Trophoblast cell (in vitro differentiated cells and primary cell): ENCODE measurements around the gene DENND4C. TPM values are rescaled to one million over a fixed set of nuclear protein-coding genes. Genes with fewer than 3 reads are reported as not detected.
A peak's percentile ranks its signal among the peaks of the same experiment; 100 is the strongest.

Source experiments
- DNase-seq, 2 donors: peaks; one replicate each; pipeline ENCODE4 v3.0.0-alpha.2; 2016
- H2AFZ ChIP-seq: 2 replicates; pipeline ENCODE4 v1.6.1; 2013; ENCODE audit warnings: low read length, moderate library complexity, mild to moderate bottlenecking; ENCODE audit not compliant: insufficient read depth, poor library complexity
- H2AK5ac ChIP-seq: 2 replicates; pipeline ENCODE4 v1.6.1; 2013; ENCODE audit warnings: mild to moderate bottlenecking, low read length
- H2BK120ac ChIP-seq: 2 replicates; pipeline ENCODE4 v1.6.1; 2013; ENCODE audit warnings: low read length, mild to moderate bottlenecking, moderate library complexity; ENCODE audit not compliant: insufficient read depth, poor library complexity
- H2BK12ac ChIP-seq: 2 replicates; pipeline ENCODE4 v1.6.1; 2013; ENCODE audit warnings: mild to moderate bottlenecking, low read length, moderate library complexity
- H2BK5ac ChIP-seq: 2 replicates; pipeline ENCODE4 v1.6.1; 2013; ENCODE audit warnings: low read length, low read depth, moderate library complexity, mild to moderate bottlenecking; ENCODE audit not compliant: poor library complexity
- H3K14ac ChIP-seq: 2 replicates; pipeline ENCODE4 v1.6.1; 2013; ENCODE audit warnings: mild to moderate bottlenecking, low read length
- H3K18ac ChIP-seq: 2 replicates; pipeline ENCODE4 v1.6.1; 2013; ENCODE audit warnings: mild to moderate bottlenecking, low read length
- H3K23ac ChIP-seq: 2 replicates; pipeline ENCODE4 v1.6.1; 2013; ENCODE audit warnings: low read length
- H3K27ac ChIP-seq: 2 replicates; pipeline ENCODE4 v1.5.1; 2013; ENCODE audit warnings: low read depth, mild to moderate bottlenecking, inconsistent platforms, low read length, moderate library complexity
- H3K27me3 ChIP-seq: 2 replicates; pipeline ENCODE4 v1.6.1; 2013; ENCODE audit warnings: inconsistent platforms, mild to moderate bottlenecking, low read length, moderate library complexity; ENCODE audit not compliant: insufficient read depth
- H3K36me3 ChIP-seq, 2 experiments: 1 replicate in 1 of 2; 2 replicates in 1 of 2; pipeline ENCODE4 v1.6.1; 2013; ENCODE audit warnings: low read length in 2 of 2, mild to moderate bottlenecking in 2 of 2, moderate library complexity in 1 of 2; ENCODE audit not compliant: insufficient read depth in 2 of 2, control insufficient read depth in 1 of 2
- H3K4ac ChIP-seq: 2 replicates; pipeline ENCODE4 v1.6.1; 2013; ENCODE audit warnings: low read depth, mild to moderate bottlenecking, low read length, moderate library complexity
- H3K4me1 ChIP-seq, 2 experiments: 1 replicate in 1 of 2; 2 replicates in 1 of 2; pipeline ENCODE4 v1.6.1; 2013; ENCODE audit warnings: low read length in 2 of 2, mild to moderate bottlenecking in 2 of 2, moderate library complexity in 1 of 2; ENCODE audit not compliant: insufficient read depth in 2 of 2, control insufficient read depth in 1 of 2
- H3K4me2 ChIP-seq: 2 replicates; pipeline ENCODE4 v1.6.1; 2013; ENCODE audit warnings: inconsistent platforms, mild to moderate bottlenecking, low read length, moderate library complexity
- H3K4me3 ChIP-seq: 2 replicates; pipeline ENCODE4 v1.5.1; 2013; ENCODE audit warnings: mild to moderate bottlenecking, low read depth, low read length, inconsistent platforms
- H3K79me1 ChIP-seq: one replicate; pipeline ENCODE4 v1.6.1; 2013; ENCODE audit warnings: low read length
- H3K79me2 ChIP-seq: 2 replicates; pipeline ENCODE4 v1.6.1; 2013; ENCODE audit warnings: low read length, mild to moderate bottlenecking; ENCODE audit not compliant: control insufficient read depth, insufficient read depth, poor library complexity
- H3K9ac ChIP-seq: 2 replicates; pipeline ENCODE4 v1.6.1; 2013; ENCODE audit warnings: mild to moderate bottlenecking, low read length
- H3K9me3 ChIP-seq: 2 replicates; pipeline ENCODE4 v1.6.1; 2013; ENCODE audit warnings: low read depth, mild to moderate bottlenecking, control low read depth, inconsistent platforms, low read length; ENCODE audit not compliant: insufficient read depth
- H4K12ac ChIP-seq: 2 replicates; pipeline ENCODE4 v1.6.1; 2013; ENCODE audit warnings: low read depth, mild to moderate bottlenecking, low read length, moderate library complexity
- H4K8ac ChIP-seq: 2 replicates; pipeline ENCODE4 v1.6.1; 2013; ENCODE audit warnings: low read depth, mild to moderate bottlenecking, low read length, moderate library complexity
- H4K91ac ChIP-seq: one replicate; pipeline ENCODE4 v1.6.1; 2013; ENCODE audit warnings: low read depth, mild to moderate bottlenecking, low read length, moderate library complexity
- WGBS: extraction: QIAGEN DNeasy Blood & Tissue Kit; methylation state at CpG from one replicate; pipeline ENCODE4 v1.1.7; 2013; ENCODE audit warnings: missing lambda C conversion rate; ENCODE audit not compliant: insufficient read length, insufficient coverage; ENCODE audit errors: extremely low coverage; 5-methylcytosine and 5-hydroxymethylcytosine counted together
- polyA plus RNA-seq: library from polyadenylated mRNA; stranded (reverse); fragments of 200-250 nt; gene quantifications from 2 replicates; pipeline ENCODE4 v1.2.3, GENCODE V29; 2013

The DENND4C gene
- polyA plus RNA-seq: 16.0 and 16.1 TPM in 2 replicates

GRCh38 chr9:19230355-19231125 is at the start of gene DENND4C:
Gene DENND4C, plus strand, starts transcription at chr9:19230693. Its CDS starts 45,482 bp downstream, at chr9:19276175.
- Histone ChIP-seq H3K36me3 (no peaks in the 10 kb centered on the region), H3K4me2 (peak within 1 kb of the TSS; percentile 72), H3K27ac (peak within 1 kb of the TSS; percentile 93), H3K9ac (peak within 1 kb of the TSS; percentile 87), H3K14ac (peak within 1 kb of the TSS; percentile 92), H2BK5ac (peak within 1 kb of the TSS; percentile 94), H3K27me3 (no peaks in the 10 kb centered on the region), H3K4me3 (peak within 1 kb of the TSS; percentile 94), H2BK12ac (peak within 1 kb of the TSS; percentile 52), H4K8ac (peak within 1 kb of the TSS; percentile 94), H3K9me3 (no peaks in the 10 kb centered on the region), H4K91ac (peak within 1 kb of the TSS; percentile 92), H3K79me2 (peaks cover 14% of the 10 kb centered on the region), H2AFZ (peak within 1 kb of the TSS; percentile 97), H3K23ac (no peak within 1 kb of the TSS), H2AK5ac (peak within 1 kb of the TSS; percentile 59), H3K18ac (peak within 1 kb of the TSS; percentile 98), H3K4ac (peak within 1 kb of the TSS; percentile 87), H2BK120ac (peak within 1 kb of the TSS; percentile 93), H4K12ac (peak within 1 kb of the TSS; percentile 93), H3K4me1 (peaks cover 0 to 3% of the 10 kb centered on the region in 2 experiments), H3K79me1 (peaks cover 11% of the 10 kb centered on the region)
- WGBS: no CpG with 5 or more reads among the region's 86 CpGs
- peak; percentile 95 to 97 for DNase-seq

- Histone ChIP-seq H3K4ac (no peak overlapping the region), H2AK5ac (no peak overlapping the region), H3K36me3 (no peaks in the 10 kb centered on the region), H3K4me3 (no peak overlapping the region), H3K27ac (no peak overlapping the region), H2AFZ (no peak overlapping the region), H3K18ac (no peak overlapping the region), H3K4me2 (no peak overlapping the region), H3K4me1 (peaks cover 2 to 5% of the 10 kb centered on the region in 2 experiments), H4K12ac (no peak overlapping the region), H2BK12ac (no peak overlapping the region), H3K23ac (no peak overlapping the region), H3K14ac (no peak overlapping the region), H3K27me3 (no peaks in the 10 kb centered on the region), H4K8ac (no peak overlapping the region), H4K91ac (no peak overlapping the region), H2BK120ac (no peak overlapping the region), H3K79me1 (no peaks in the 10 kb centered on the region), H3K79me2 (no peaks in the 10 kb centered on the region), H3K9ac (no peak overlapping the region), H3K9me3 (no peaks in the 10 kb centered on the region), H2BK5ac (no peak overlapping the region)
- peak; percentile 68 to 78 for DNase-seq
- no CpG with 5 or more reads among the region's 5 CpGs for WGBS
These were observed 49.5 kb upstream of the DENND4C start for GRCh38 chr9:19180991-19181390.

- H3K36me3 ChIP-seq: no peaks in the 10 kb centered on the region
- no peak overlapping the region for H3K4me3 ChIP-seq
- H4K8ac ChIP-seq: no peak overlapping the region
- no peak overlapping the region for H4K91ac ChIP-seq
- no peak overlapping the region for H3K23ac ChIP-seq
- H2BK120ac ChIP-seq: no peak overlapping the region
- H3K18ac ChIP-seq: no peak overlapping the region
- H3K79me2 ChIP-seq: no peaks in the 10 kb centered on the region
- DNase-seq: no peak
- peaks cover 2 to 5% of the 10 kb centered on the region in 2 experiments for H3K4me1 ChIP-seq
- H2BK5ac ChIP-seq: no peak overlapping the region
- H3K4me2 ChIP-seq: no peak overlapping the region
- H3K4ac ChIP-seq: no peak overlapping the region
- no peak overlapping the region for H3K9ac ChIP-seq
- no peak overlapping the region for H3K14ac ChIP-seq
- no peak overlapping the region for H2AFZ ChIP-seq
- no CpG with 5 or more reads among the region's 5 CpGs for WGBS
- no peak overlapping the region for H2AK5ac ChIP-seq
- H4K12ac ChIP-seq: no peak overlapping the region
- no peaks in the 10 kb centered on the region for H3K27me3 ChIP-seq
- H3K27ac ChIP-seq: no peak overlapping the region
- no peaks in the 10 kb centered on the region for H3K9me3 ChIP-seq
- H2BK12ac ChIP-seq: no peak overlapping the region
- H3K79me1 ChIP-seq: no peaks in the 10 kb centered on the region
These were observed 48.9 kb upstream of the DENND4C start for GRCh38 chr9:19181561-19181960.

- no peak overlapping the region for H3K18ac ChIP-seq
- no peak overlapping the region for H3K23ac ChIP-seq
- H3K4me3 ChIP-seq: no peak overlapping the region
- H4K8ac ChIP-seq: peak overlapping the region; percentile 7
- H3K4me2 ChIP-seq: no peak overlapping the region
- peak overlapping the region; percentile 50 for H2BK12ac ChIP-seq
- no CpG with 5 or more reads among the region's 7 CpGs for WGBS
- no peak overlapping the region for H3K9ac ChIP-seq
- H2AFZ ChIP-seq: no peak overlapping the region
- H2AK5ac ChIP-seq: no peak overlapping the region
- H3K14ac ChIP-seq: no peak overlapping the region
- no peaks in the 10 kb centered on the region for H3K79me1 ChIP-seq
- peak; percentile 67 to 74 for DNase-seq
- H2BK120ac ChIP-seq: peak overlapping the region; percentile 63
- H3K9me3 ChIP-seq: no peaks in the 10 kb centered on the region
- H3K4ac ChIP-seq: no peak overlapping the region
- H3K4me1 ChIP-seq: peaks cover 2 to 5% of the 10 kb centered on the region in 2 experiments
- peak overlapping the region; percentile 28 for H4K91ac ChIP-seq
- no peaks in the 10 kb centered on the region for H3K79me2 ChIP-seq
- peak overlapping the region; percentile 40 for H3K27ac ChIP-seq
- no peak overlapping the region for H2BK5ac ChIP-seq
- H4K12ac ChIP-seq: no peak overlapping the region
- no peaks in the 10 kb centered on the region for H3K27me3 ChIP-seq
- no peaks in the 10 kb centered on the region for H3K36me3 ChIP-seq
These were observed 46.2 kb upstream of the DENND4C start for GRCh38 chr9:19184144-19184917.
